K562 (cell line): Measurements from ENCODE around the gene CERS2. TPM values are rescaled to one million over a fixed set of nuclear protein-coding genes. Genes with fewer than 3 reads are reported as not detected.

Experiments used
- ATAC-seq: fragments of 200-7000 bp; cut with Tn5 transposase; 3 replicates; pipeline ENCODE4 v1.9.1; 2020; ENCODE audit warnings: moderate library complexity
- BruUV-seq: library from RNA; stranded (reverse); fragments of 400-500 nt; replicated peaks from 2 replicates; lab custom pipeline; 2021; lab: Mats Ljungman, UMichigan
- CTCF ChIA-PET: fragments of 300-600 bp; formaldehyde crosslinking; extraction: SDS; loops from one replicate; lab custom pipeline; 2021; ENCODE audit warnings: low intra/inter-chr PET ratio; lab: Yijun Ruan, JAX
- POLR2A ChIA-PET: fragments of 300-600, 350-650 bp; sonication (Branson Sonifier 250); formaldehyde crosslinking; extraction: SDS; loops from one replicate; lab custom pipeline; 2021; ENCODE audit warnings: antibody characterized with exemption, inconsistent platforms; lab: Yijun Ruan, JAX
- DNase-seq, 4 experiments: peaks; one replicate each; pipeline versions ENCODE4 v3.0.0 to v3.0.0-alpha.2; 2011 to 2018; ENCODE audit warnings: low spot score in 3 of 4, mixed read lengths in 3 of 4; ENCODE audit errors: extremely low read depth in 1 of 4
- FAIRE-seq: peaks from 2 replicates; lab custom pipeline; 2011; peaks lifted over from hg19 to GRCh38; lab: Jason Lieb, UNC
- H2AFZ ChIP-seq: 2 replicates; pipeline ENCODE4 v1.6.0; 2011; ENCODE audit warnings: low read depth, low read length, control low read depth, inconsistent platforms
- H3K27ac ChIP-seq: fragments of 200-600 bp; 3 replicates; pipeline ENCODE4 v1.8.0; 2011; ENCODE audit warnings: low read depth, mild to moderate bottlenecking, control low read depth, inconsistent platforms, low read length, moderate library complexity, mixed read lengths; ENCODE audit errors: extremely low read depth
- H3K27me3 ChIP-seq, 2 experiments: fragments of 300-600 bp in 1 of 2; 2 replicates in 1 of 2; 3 replicates in 1 of 2; pipeline versions ENCODE4 v1.6.0 to v1.8.0; 2011; ENCODE audit warnings: inconsistent platforms in 2 of 2, low read length in 2 of 2, mild to moderate bottlenecking in 1 of 2, mixed read lengths in 1 of 2, moderate library complexity in 1 of 2; ENCODE audit not compliant: control insufficient read depth in 2 of 2, insufficient read depth in 2 of 2
- H3K36me3 ChIP-seq: fragments of 300-600 bp; 3 replicates; pipeline ENCODE4 v1.8.0; 2011; ENCODE audit warnings: mild to moderate bottlenecking, low read length, inconsistent platforms; ENCODE audit not compliant: control insufficient read depth, insufficient read depth
- H3K4me1 ChIP-seq, 2 experiments: fragments of 200-600 bp in 1 of 2; replicated peaks in 1 of 2; 2 replicates in 1 of 2; 3 replicates in 1 of 2; pipeline versions ENCODE4 v1.5.1 to v1.8.0; 2011; ENCODE audit warnings: inconsistent platforms in 2 of 2, low read length in 2 of 2, mild to moderate bottlenecking in 1 of 2, mixed read lengths in 1 of 2, moderate library complexity in 1 of 2; ENCODE audit not compliant: control insufficient read depth in 2 of 2, insufficient read depth in 2 of 2
- H3K4me2 ChIP-seq: 2 replicates; pipeline ENCODE4 v1.6.1; 2011; ENCODE audit warnings: low read length, control low read depth, inconsistent platforms, mixed read lengths; ENCODE audit not compliant: insufficient read depth
- H3K4me3 ChIP-seq: fragments of 200-600 bp; sonication (generic), shearing (Covaris generic); 2 replicates; pipeline ENCODE4 v1.5.1; 2016; ENCODE audit warnings: control low read depth, inconsistent platforms
- H3K79me2 ChIP-seq: fragments of 200-600 bp; 3 replicates; pipeline ENCODE4 v1.8.0; 2011; ENCODE audit warnings: low read length, inconsistent platforms; ENCODE audit not compliant: control insufficient read depth, insufficient read depth
- H3K9ac ChIP-seq, 2 experiments: 2 replicates each; pipeline versions ENCODE4 v1.6.0 to v1.6.1; 2011; ENCODE audit warnings: low read depth in 2 of 2, low read length in 2 of 2, control low read depth in 1 of 2, inconsistent platforms in 1 of 2, mild to moderate bottlenecking in 1 of 2, mixed read lengths in 1 of 2; ENCODE audit not compliant: insufficient read depth in 1 of 2
- H3K9me1 ChIP-seq: one replicate; pipeline ENCODE4 v1.6.0; 2011; ENCODE audit warnings: inconsistent platforms, mild to moderate bottlenecking, low read length, moderate library complexity; ENCODE audit not compliant: control insufficient read depth, insufficient read depth
- H3K9me3 ChIP-seq: replicated peaks from 2 replicates; pipeline ENCODE4 v1.5.1; 2011; ENCODE audit warnings: low read depth, low read length, inconsistent platforms; ENCODE audit not compliant: control insufficient read depth, insufficient read depth
- H4K20me1 ChIP-seq: replicated peaks from 2 replicates; pipeline ENCODE4 v1.6.1; 2011; ENCODE audit warnings: low read length, inconsistent platforms, mixed read lengths; ENCODE audit not compliant: control insufficient read depth, insufficient read depth
- CCNT2 ChIP-seq: IDR thresholded peaks from 2 replicates; pipeline ENCODE4 v1.6.1; 2011; ENCODE audit warnings: borderline replicate concordance, low read depth, mild to moderate bottlenecking, moderate library complexity, mixed read lengths, low read length; ENCODE audit not compliant: insufficient read length; ENCODE audit errors: extremely low read depth
- OTX1 ChIP-seq: fragments of 450-650 bp; formaldehyde crosslinking; IDR thresholded peaks from 2 replicates; pipeline ENCODE4 v1.4.0; 2022; ENCODE audit warnings: mild to moderate bottlenecking
- PCBP2 ChIP-seq: fragments of 200-400 bp; formaldehyde crosslinking; IDR thresholded peaks from 2 replicates; pipeline ENCODE4 v1.6.1; 2018; ENCODE audit warnings: low read length, low read depth, mild to moderate bottlenecking, moderate library complexity; ENCODE audit not compliant: poor library complexity, severe bottlenecking
- PTBP1 ChIP-seq: fragments of 200-400 bp; formaldehyde crosslinking; IDR thresholded peaks from 2 replicates; pipeline ENCODE4 v1.6.1; 2017; ENCODE audit warnings: low read depth, low read length
- SIN3A ChIP-seq, 2 experiments: fragments of 150-350 bp in 1 of 2; IDR thresholded peaks; 2 replicates each; pipeline ENCODE4 v1.6.1; 2011 to 2016; ENCODE audit warnings: borderline replicate concordance in 2 of 2, low read depth in 2 of 2, low read length in 2 of 2, mild to moderate bottlenecking in 2 of 2, moderate library complexity in 2 of 2; ENCODE audit not compliant: control insufficient read depth in 1 of 2
- SMAD1 ChIP-seq: fragments of 150-350 bp; IDR thresholded peaks from 2 replicates; pipeline ENCODE4 v1.6.1; 2014; ENCODE audit warnings: low read length, low read depth; ENCODE audit not compliant: partially characterized antibody
- ZNF695 ChIP-seq: fragments of 450-650 bp; formaldehyde crosslinking; IDR thresholded peaks from 2 replicates; pipeline ENCODE4 v1.4.0; 2020; ENCODE audit warnings: mild to moderate bottlenecking, moderate library complexity
- WGBS: fragments of 100-300 bp; shearing (Covaris generic); methylation state at CpG from one replicate; pipeline ENCODE4 v1.1.6; 2016; ENCODE audit warnings: low coverage, mixed read lengths; ENCODE audit not compliant: insufficient coverage; ENCODE audit errors: missing lambda C conversion rate; 5-methylcytosine and 5-hydroxymethylcytosine counted together
- in situ Hi-C: fragments of 300-500 bp; cut with MboI; formaldehyde crosslinking; loops from 4 replicates; pipeline ENCODE4 v1.15.0; 2018; ENCODE audit warnings: inconsistent platforms, mixed read lengths
- intact Hi-C: fragments of 100-400 bp; cut with micrococcal nuclease; formaldehyde crosslinking; loops from 2 replicates; pipeline ENCODE4 v1.14.2; 2022
- polyA plus RNA-seq, 8 experiments: library from polyadenylated mRNA; depleted of rRNA in 4 of 8; stranded (reverse) in 5 of 8; unstranded in 3 of 8; fragments of >200 nt; fragmentation: Nextera tagmentation in 2 of 8; fragmentation: Illumina TruSeq in 1 of 8; extraction: Ambion mirVana in 2 of 8; extraction: Trizol in 1 of 8; gene quantifications; 2 replicates each; pipeline versions ENCODE4 v1.2.1 to v1.2.3, GENCODE V29; 2011 to 2014; ENCODE audit warnings: inconsistent platforms in 1 of 8, missing spikeins in 1 of 8
- total RNA-seq, 7 experiments: library from RNA; depleted of rRNA in 6 of 7; stranded (reverse); fragments of >200 nt in 6 of 7; fragmentation: Illumina TruSeq in 2 of 7; extraction: Trizol in 2 of 7; gene quantifications; 2 replicates each; pipeline versions ENCODE4 v1.2.1 to v1.2.3, GENCODE V29; 2011 to 2021; ENCODE audit warnings: low replicate concordance in 1 of 7

The CERS2 gene
- total and polyA plus RNA-seq, 9 of the 15 experiments (the other 6 are each of a cell fraction or from before 2014, with no cell fraction given) = 23.4 to 295 (median 132) TPM

DNA sequence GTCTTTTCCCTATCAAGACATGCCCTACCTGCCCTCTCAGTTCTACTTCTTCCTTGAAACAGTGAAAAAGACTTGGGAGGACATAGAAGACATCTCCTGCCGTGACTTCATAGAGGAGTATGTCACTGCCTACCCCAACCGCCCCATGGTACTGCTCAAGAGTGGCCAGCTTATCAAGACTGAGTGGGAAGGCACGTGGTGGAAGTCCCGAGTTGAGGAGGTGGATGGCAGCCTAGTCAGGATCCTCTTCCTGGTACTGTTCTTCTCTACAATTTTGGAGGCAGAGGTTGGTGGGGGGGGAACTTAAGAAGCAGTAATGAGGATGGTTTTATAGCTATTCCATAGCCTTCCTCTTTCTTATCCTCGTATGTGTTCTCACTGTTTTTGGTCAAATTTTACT, 29.8 kb downstream of the CERS2 start:
- no peak for DNase-seq
- ATAC-seq = no peak
- Histone ChIP-seq H3K36me3 (peaks cover 82% of the 10 kb centered on the region), H3K9me3 (no peaks in the 10 kb centered on the region), H3K4me1 (no peaks in the 10 kb centered on the region), H3K27ac (no peak overlapping the region), H4K20me1 (no peaks in the 10 kb centered on the region), H3K27me3 (no peaks in the 10 kb centered on the region), H3K4me3 (no peak overlapping the region), H3K9ac (no peak overlapping the region), H2AFZ (no peak overlapping the region), H3K4me2 (no peak overlapping the region), H3K9me1 (no peaks in the 10 kb centered on the region), H3K79me2 (no peaks in the 10 kb centered on the region)
- ChIA-PET CTCF (no interaction called here), POLR2A (interaction anchor here (1.0 kb wide), 1 partner anchor 18 kb away, joined by 3 read pairs; no protein-coding TSS in a partner anchor)
- intact Hi-C loops (no loop called here), in situ Hi-C loops (no loop called here)
- TF ChIP-seq PCBP2 (no peak), PTBP1 (no peak), ZNF695 (no peak), CCNT2 (no peak), OTX1 (CRISPR knock-in tag) (no peak), SIN3A (IDR thresholded peaks at IDR 0.05; ENCODE audit: borderline replicate concordance in 2 of 2, control insufficient read depth in 1 of 2, low read depth in 2 of 2, low read length in 2 of 2) (no peak), SMAD1 (no peak)
- no TSS peak for BruUV-seq
- FAIRE-seq = no peak
- WGBS = 68% methylated on average over 5 of the region's 5 CpGs
